Lung microvascular endothelial cell (primary cell): ENCODE data around the gene GJB5. TPM values are rescaled to one million over a fixed set of nuclear protein-coding genes. Genes with fewer than 3 reads are reported as not detected.
"Not testable (repeated sequence)": the region's sequence is repeated elsewhere in the genome, so short reads cannot be mapped to it uniquely, and the experiment has no call there.

Experiments used
- DNase-seq, 2 donors: peaks; one replicate each; pipeline versions ENCODE4 v3.0.0 to v3.0.0-alpha.2; 2010; ENCODE audit warnings: low read depth in 2 of 2
- total RNA-seq: library from RNA; depleted of rRNA; stranded (reverse); fragments of >200 nt; gene quantifications from 2 replicates; pipeline ENCODE4 v1.2.1, GENCODE V29; 2014

The GJB5 gene
- total RNA-seq = not detected in 2 replicates

DNA sequence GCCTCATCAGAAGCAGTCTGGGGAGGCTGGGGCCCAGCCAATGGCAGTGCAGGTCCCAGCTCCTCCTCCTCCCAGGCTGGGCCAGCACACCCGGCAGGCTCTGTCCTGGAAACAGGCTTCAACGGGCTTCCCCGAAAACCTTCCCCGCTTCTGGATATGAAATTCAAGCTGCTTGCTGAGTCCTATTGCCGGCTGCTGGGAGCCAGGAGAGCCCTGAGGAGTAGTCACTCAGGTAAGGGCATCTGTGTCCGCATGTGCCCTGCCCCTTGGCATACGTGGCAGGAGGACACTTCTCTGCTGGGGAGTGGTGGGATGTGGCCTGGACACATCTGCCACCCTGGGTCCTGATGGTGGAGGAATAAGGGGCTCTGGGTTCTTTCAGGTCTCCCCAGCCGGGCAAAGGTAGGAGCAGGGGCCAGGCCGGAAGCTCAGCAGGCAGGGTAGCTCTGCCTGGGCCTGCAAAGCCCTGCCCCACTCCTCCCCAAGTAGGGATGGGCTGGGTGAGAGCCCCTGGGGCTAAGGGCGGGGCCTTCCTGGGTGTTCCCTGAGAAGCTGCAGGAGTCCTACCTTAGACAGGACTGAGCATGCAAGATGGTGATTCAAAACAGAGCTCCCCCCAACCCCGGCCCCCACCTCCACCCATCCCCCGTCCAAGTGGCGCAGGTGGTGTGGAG, at the start of gene GJB5:
Gene GJB5 (plus strand): TSS at position 84 of the 674 bp plus-strand sequence. CDS start 2,284 bp downstream, outside the sequence.
- no peak for DNase-seq

- DNase-seq = no peak
Observed at GRCh38 chr1:34705077-34705476, 49.8 kb upstream of the GJB5 start.

GRCh38 chr1:34708106-34708505, 46.7 kb upstream of the GJB5 start:
- no peak for DNase-seq

DNA sequence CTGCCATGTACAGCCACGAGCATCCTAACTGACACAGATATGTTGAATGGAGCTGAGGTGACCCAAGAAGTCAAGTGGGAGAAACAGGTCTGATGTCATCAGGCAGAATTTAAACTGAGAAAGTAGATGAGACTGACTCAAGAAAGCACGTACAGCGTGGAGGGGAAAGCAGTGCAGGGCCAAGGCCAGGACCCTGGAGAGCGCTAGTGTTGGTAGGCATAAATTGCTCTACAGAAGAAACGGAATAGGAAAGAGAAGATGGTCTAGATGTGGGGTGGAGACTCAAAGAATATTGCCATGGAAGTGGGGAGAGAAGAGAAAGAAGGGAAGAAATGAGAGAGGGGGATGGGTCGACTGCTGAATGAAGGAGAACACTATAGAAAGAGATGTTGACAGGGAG, 45.3 kb upstream of the GJB5 start:
- DNase-seq = peak; percentile 8 to 26

- no peak for DNase-seq
Observed at GRCh38 chr1:34710812-34711211, 44.0 kb upstream of the GJB5 start.

- peak in 1 of 2 donors; percentile 5 for DNase-seq
Observed at GRCh38 chr1:34711485-34711884, 43.4 kb upstream of the GJB5 start.

- DNase-seq = no peak
Observed at GRCh38 chr1:34712007-34712688, 42.7 kb upstream of the GJB5 start.

- no peak for DNase-seq
Observed at GRCh38 chr1:34713443-34713842, 41.4 kb upstream of the GJB5 start.

GRCh38 chr1:34714386-34714785, 40.5 kb upstream of the GJB5 start:
- no peak for DNase-seq

DNA sequence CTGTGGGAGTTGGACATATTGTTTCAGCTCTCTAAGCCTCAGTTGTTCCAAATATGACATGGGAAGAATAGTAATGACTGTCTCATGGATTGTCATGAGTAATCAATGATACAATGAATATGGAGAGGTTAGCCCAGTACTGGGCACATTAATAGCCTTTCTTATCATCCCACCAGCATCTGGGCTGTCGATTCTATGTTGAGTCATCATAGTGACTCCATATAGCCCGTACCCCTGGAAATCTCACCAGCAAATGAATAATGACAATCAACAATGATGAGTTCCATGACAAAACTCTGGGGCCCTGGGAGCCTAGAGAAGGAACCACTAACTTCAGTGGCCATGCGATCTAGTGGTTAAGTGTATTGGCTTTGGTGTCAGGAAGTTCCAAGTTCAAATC, 39.7 kb upstream of the GJB5 start:
- no peak for DNase-seq

DNA sequence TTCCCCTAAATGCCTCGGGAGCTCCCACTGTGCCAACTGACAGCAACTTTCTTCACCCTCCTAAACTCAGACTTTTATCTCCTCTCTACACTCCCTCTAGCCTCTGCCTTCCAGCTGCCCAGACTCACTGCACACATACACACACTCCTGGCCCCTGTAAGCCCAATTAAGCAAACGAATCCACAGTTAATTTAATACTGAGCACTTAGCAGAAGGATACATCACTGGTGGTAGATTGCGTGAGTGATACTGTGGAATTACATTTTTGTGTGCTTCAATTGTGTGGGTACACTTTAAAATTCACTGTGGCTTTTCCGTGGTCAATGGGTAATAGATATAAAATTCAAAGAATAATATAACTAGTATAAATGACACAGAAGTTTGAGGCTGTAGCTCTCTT, 33.6 kb upstream of the GJB5 start:
- no peak for DNase-seq

- no peak for DNase-seq
Observed at GRCh38 chr1:34721646-34722355, 33.0 kb upstream of the GJB5 start.

DNA sequence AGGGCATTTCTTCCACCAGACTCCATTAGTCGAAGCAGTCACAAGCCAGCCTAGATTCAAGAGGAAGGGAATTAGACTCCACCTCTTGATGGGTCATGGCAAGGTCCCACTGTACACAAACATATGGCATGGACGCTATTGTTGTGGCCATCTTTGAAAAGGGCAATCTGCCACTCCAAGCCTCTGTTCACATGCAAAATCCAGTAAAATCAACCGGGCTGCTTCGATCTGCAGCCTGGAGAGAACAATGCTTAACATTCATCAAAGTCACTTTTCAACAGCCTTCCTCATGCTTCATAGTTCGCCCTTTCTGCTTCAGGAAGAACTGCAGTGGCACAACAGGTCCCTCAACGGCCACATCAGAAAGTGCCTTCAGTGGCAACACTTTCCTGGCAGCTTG, 28.0 kb upstream of the GJB5 start:
- DNase-seq = no peak

DNA sequence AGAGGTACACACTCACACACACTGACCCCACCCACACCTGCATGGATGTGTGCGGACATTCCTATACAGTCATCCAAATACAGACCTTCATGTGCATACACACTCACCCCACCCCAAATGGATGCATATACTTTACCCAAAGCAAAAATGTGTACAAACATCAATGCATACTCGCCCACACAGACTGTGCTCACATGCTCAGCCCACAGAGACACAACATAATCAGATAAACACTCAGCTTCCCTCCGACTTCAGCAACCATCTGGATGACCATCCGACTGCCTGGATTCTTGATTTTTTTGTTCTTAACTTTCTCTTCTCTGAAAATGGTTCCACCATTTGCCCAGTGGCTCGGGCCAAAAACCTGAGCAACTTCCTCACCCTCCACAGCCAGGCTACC, 24.4 kb upstream of the GJB5 start:
- no peak for DNase-seq

GRCh38 chr1:34732831-34733230, 22.0 kb upstream of the GJB5 start:
- not testable (repeated sequence) for DNase-seq

- DNase-seq = no peak
Observed at GRCh38 chr1:34736692-34737091, 18.2 kb upstream of the GJB5 start.

DNA sequence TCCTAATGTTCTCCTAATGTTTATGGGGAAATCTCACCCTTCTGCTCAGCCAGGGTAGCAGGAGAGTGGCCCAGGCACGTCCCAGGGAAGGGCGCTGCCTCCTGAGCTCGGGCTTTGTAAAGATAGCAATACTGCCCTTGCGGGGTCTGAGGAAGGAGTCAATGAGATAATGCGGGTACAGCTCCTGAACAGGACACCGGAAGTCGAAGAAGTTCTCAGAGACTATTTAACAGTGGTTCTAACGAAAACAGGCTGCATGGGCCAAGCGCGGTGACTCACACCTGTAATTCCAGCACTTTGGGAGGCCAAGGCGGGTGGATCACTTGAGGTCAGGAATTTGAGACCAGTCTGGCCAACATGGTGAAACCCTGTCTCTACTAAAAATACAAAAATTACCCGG, 17.6 kb upstream of the GJB5 start:
- DNase-seq = not testable (repeated sequence)

DNA sequence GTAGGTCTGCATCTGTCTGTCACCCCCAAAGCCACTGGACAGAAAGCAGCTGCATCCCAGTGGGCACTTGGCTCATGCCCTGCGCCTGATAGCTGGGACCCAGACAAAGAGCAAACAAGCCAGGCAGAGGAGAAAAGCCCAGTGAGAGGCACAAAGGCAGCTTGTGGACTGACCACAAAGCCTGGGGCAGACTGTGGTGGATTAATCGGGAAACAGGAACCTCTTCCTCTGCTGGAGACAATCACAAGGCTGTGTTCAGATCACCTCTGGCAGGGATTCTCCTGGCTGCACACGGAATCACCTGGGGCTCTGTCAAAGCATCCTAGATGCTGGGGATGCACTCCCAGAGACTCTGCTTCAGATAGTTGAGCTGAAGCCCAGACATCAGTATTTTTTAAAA, 15.2 kb upstream of the GJB5 start:
- DNase-seq = no peak

GRCh38 chr1:34740161-34740868, 14.5 kb upstream of the GJB5 start:
- DNase-seq = no peak

DNA sequence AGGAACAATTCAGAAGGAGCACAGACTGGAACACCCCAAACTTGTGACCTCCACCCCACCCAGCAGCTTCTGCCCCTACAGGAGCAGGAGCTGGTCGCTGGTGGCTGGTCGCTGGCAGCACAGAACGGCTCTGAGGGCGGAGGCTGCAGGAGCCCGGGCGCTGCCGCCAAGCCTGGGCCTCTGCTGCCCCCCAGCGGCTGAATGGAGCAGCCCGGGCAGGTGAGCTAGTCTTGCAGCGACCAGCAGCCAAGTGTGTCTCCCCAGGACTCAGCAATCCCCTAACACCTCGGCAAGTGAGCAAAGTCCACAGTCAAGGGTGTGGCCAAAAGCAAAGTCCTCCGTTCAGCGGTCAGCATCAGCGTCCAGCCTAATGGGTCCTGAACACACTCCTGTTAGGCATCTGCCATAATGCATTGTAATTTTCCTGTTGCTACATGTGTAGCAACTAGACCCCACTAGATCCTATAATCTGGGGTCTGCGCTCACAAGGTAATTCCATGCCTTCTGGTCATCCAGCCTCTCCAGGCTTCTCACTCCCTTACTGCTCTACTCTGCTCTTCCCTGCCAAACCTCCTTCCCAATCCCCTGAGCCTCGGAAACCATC, 12.1 kb upstream of the GJB5 start:
- DNase-seq = peak; percentile 71 to 79

GRCh38 chr1:34743775-34744174, 11.1 kb upstream of the GJB5 start:
- DNase-seq = no peak

GRCh38 chr1:34744851-34745250, 10.0 kb upstream of the GJB5 start:
- no peak for DNase-seq
